Liver (tissue), 9 donors: ENCODE data around the gene MRPL40. TPM values are rescaled to one million over a fixed set of nuclear protein-coding genes. Genes with fewer than 3 reads are reported as not detected.
"Not testable (repeated sequence)": the region's sequence is repeated elsewhere in the genome, so short reads cannot be mapped to it uniquely, and the experiment has no call there.

Experiments used
- DNase-seq: peaks from one replicate; pipeline ENCODE4 v3.0.0-alpha.2; 2017; ENCODE audit warnings: low spot score
- H3K27ac ChIP-seq, 2 donors: one replicate each; pipeline ENCODE4 v1.7.0; 2013; ENCODE audit warnings: inconsistent platforms in 2 of 2, low read length in 2 of 2, control low read depth in 1 of 2, low read depth in 1 of 2, mild to moderate bottlenecking in 1 of 2
- H3K27me3 ChIP-seq, 4 donors: one replicate each; pipeline versions ENCODE4 v1.6.1 to v1.7.0; 2013; ENCODE audit warnings: low read length in 3 of 4, inconsistent platforms in 1 of 4, mild to moderate bottlenecking in 1 of 4, moderate library complexity in 1 of 4; ENCODE audit not compliant: control insufficient read depth in 4 of 4, insufficient read depth in 4 of 4
- H3K36me3 ChIP-seq, 4 donors: one replicate each; pipeline versions ENCODE4 v1.6.1 to v1.7.0; 2013; ENCODE audit warnings: low read length in 3 of 4, mild to moderate bottlenecking in 3 of 4, low read depth in 1 of 4, moderate library complexity in 1 of 4; ENCODE audit not compliant: control insufficient read depth in 4 of 4, insufficient read depth in 3 of 4
- H3K4me1 ChIP-seq, 4 donors: one replicate each; pipeline versions ENCODE4 v1.6.1 to v1.7.0; 2013; ENCODE audit warnings: low read length in 3 of 4, mild to moderate bottlenecking in 3 of 4, moderate library complexity in 1 of 4; ENCODE audit not compliant: control insufficient read depth in 4 of 4, insufficient read depth in 4 of 4
- H3K4me3 ChIP-seq, 3 donors: one replicate each; pipeline versions ENCODE4 v1.6.1 to v1.7.0; 2013; ENCODE audit warnings: low read length in 3 of 3, control low read depth in 1 of 3, low read depth in 1 of 3, mild to moderate bottlenecking in 1 of 3
- H3K9ac ChIP-seq, 2 donors: one replicate each; pipeline ENCODE4 v1.7.0; 2013; ENCODE audit warnings: low read length in 2 of 2, mild to moderate bottlenecking in 2 of 2, moderate library complexity in 2 of 2, control low read depth in 1 of 2, low read depth in 1 of 2
- H3K9me3 ChIP-seq, 4 donors: one replicate each; pipeline versions ENCODE4 v1.6.1 to v1.7.0; 2013; ENCODE audit warnings: low read length in 3 of 4; ENCODE audit not compliant: control insufficient read depth in 4 of 4
- ATF3 ChIP-seq: IDR thresholded peaks from 2 replicates; pipeline ENCODE4 v1.6.1; 2016; ENCODE audit warnings: antibody characterized with exemption
- CTCF ChIP-seq: fragments of 150-350 bp; IDR thresholded peaks from 2 replicates; pipeline ENCODE4 v1.5.1; 2017; ENCODE audit warnings: improper control_type of control experiment, low read depth, low read length; ENCODE audit not compliant: missing input control
- EGR1 ChIP-seq, 2 donors: IDR thresholded peaks; 2 replicates each; pipeline ENCODE4 v1.6.1; 2016 to 2018; ENCODE audit warnings: antibody characterized with exemption in 2 of 2, low read depth in 2 of 2
- FOXA2 ChIP-seq: IDR thresholded peaks from 2 replicates; pipeline ENCODE4 v1.6.1; 2016; ENCODE audit warnings: antibody characterized with exemption
- GABPA ChIP-seq, 2 donors: IDR thresholded peaks in 1 of 2; conservative IDR thresholded peaks in 1 of 2; 2 replicates each; pipeline ENCODE4 v1.6.1; 2016; ENCODE audit warnings: antibody characterized with exemption in 2 of 2, mild to moderate bottlenecking in 1 of 2, moderate library complexity in 1 of 2
- JUND ChIP-seq, 2 donors: IDR thresholded peaks; 2 replicates each; pipeline ENCODE4 v1.6.1; 2016; ENCODE audit warnings: antibody characterized with exemption in 2 of 2
- MAX ChIP-seq: IDR thresholded peaks from 2 replicates; pipeline ENCODE4 v1.6.1; 2016; ENCODE audit warnings: antibody characterized with exemption
- REST ChIP-seq: IDR thresholded peaks from 2 replicates; pipeline ENCODE4 v1.6.1; 2016; ENCODE audit warnings: antibody characterized with exemption, mild to moderate bottlenecking
- RXRA ChIP-seq, 2 donors: IDR thresholded peaks; 2 replicates each; pipeline ENCODE4 v1.6.1; 2017 to 2018; ENCODE audit warnings: antibody characterized with exemption in 2 of 2, mild to moderate bottlenecking in 1 of 2
- TAF1 ChIP-seq: conservative IDR thresholded peaks from 2 replicates; pipeline ENCODE4 v1.6.1; 2016; ENCODE audit warnings: antibody characterized with exemption, mild to moderate bottlenecking
- YY1 ChIP-seq: IDR thresholded peaks from 2 replicates; pipeline ENCODE4 v1.6.1; 2016; ENCODE audit warnings: antibody characterized with exemption, mild to moderate bottlenecking
- ZBTB33 ChIP-seq: IDR thresholded peaks from 2 replicates; pipeline ENCODE4 v1.6.1; 2016; ENCODE audit warnings: antibody characterized with exemption
- WGBS: extraction: QIAGEN DNeasy Blood & Tissue Kit; methylation state at CpG from one replicate; pipeline ENCODE4 v1.1.7; 2013; 5-methylcytosine and 5-hydroxymethylcytosine counted together
- polyA plus RNA-seq, 2 donors: library from polyadenylated mRNA; stranded (reverse) in 1 of 2; unstranded in 1 of 2; fragments of 200-250 nt in 1 of 2; fragments of >200 nt in 1 of 2; fragmentation: Nextera tagmentation in 1 of 2; extraction: Ambion mirVana in 1 of 2; gene quantifications; one replicate each; pipeline versions ENCODE4 v1.2.1 to v1.2.3, GENCODE V29; 2013 to 2015
- total RNA-seq, 2 donors: library from RNA; depleted of rRNA; stranded (reverse); fragments of >200 nt; gene quantifications; one replicate each; pipeline ENCODE4 v1.2.3, GENCODE V29; 2014
- donor health status: healthy.
- donor health status: healthy.
- donor health status: healthy.
- donor health status: healthy.
- donor health status: healthy.

MRPL40 gene
- total and polyA plus RNA-seq, 4 donors, result 11.3 to 52.0 (median 27.7) TPM

GRCh38 chr22:19442166-19442565 is 9.8 kb downstream of the MRPL40 start:
- Histone ChIP-seq H3K4me1 (peaks cover 0 to 17% (median 7%) of the 10 kb centered on the region in 4 donors), H3K27ac (no peak overlapping the region), H3K4me3 (no peak overlapping the region), H3K36me3 (peaks cover 0 to 13% (median 4%) of the 10 kb centered on the region in 4 donors), H3K9me3 (no peaks in the 10 kb centered on the region), H3K27me3 (no peaks in the 10 kb centered on the region), H3K9ac (no peak overlapping the region)
- TF ChIP-seq FOXA2, result no peak
- no peak for TF ChIP-seq JUND (IDR thresholded peaks at IDR 0.05)
- no peak for TF ChIP-seq ZBTB33
- TF ChIP-seq ATF3, result no peak
- no peak for TF ChIP-seq REST
- TF ChIP-seq GABPA (IDR thresholded peaks at IDR 0.05 in 1 of 2, conservative IDR thresholded peaks at IDR 0.05 in 1 of 2), result no peak
- TF ChIP-seq RXRA (IDR thresholded peaks at IDR 0.05), result no peak
- no peak for TF ChIP-seq TAF1
- no peak for TF ChIP-seq CTCF
- TF ChIP-seq EGR1 (IDR thresholded peaks at IDR 0.05; ENCODE audit: low read depth in 2 of 2), result no peak
- no peak for DNase-seq
- 96% methylated on average over 2 of the region's 2 CpGs for WGBS

GRCh38 chr22:19443544-19444211 is 11.3 kb downstream of the MRPL40 start:
- 82% methylated on average over 7 of the region's 7 CpGs for WGBS
- Histone ChIP-seq H3K4me1 (peaks cover 4 to 23% (median 12%) of the 10 kb centered on the region in 4 donors), H3K4me3 (no peak overlapping the region), H3K27me3 (no peaks in the 10 kb centered on the region), H3K9ac (no peak overlapping the region), H3K27ac (no peak overlapping the region), H3K9me3 (no peaks in the 10 kb centered on the region), H3K36me3 (peaks cover 0 to 13% (median 4%) of the 10 kb centered on the region in 4 donors)
- TF ChIP-seq REST (no peak), MAX (no peak), ATF3 (no peak), YY1 (no peak), TAF1 (no peak), FOXA2 (no peak), RXRA (IDR thresholded peaks at IDR 0.05) (no peak)
- DNase-seq, result no peak

GRCh38 chr22:19445279-19445982 is 13.1 kb downstream of the MRPL40 start:
- Histone ChIP-seq H3K4me1 (peaks cover 4 to 21% (median 14%) of the 10 kb centered on the region in 4 donors), H3K36me3 (peaks cover 0 to 13% (median 6%) of the 10 kb centered on the region in 4 donors)
- H3K9me3 ChIP-seq, H3K9ac ChIP-seq, H3K4me3 ChIP-seq, H3K27ac ChIP-seq, DNase-seq, H3K27me3 ChIP-seq: not testable (repeated sequence)
- 94% methylated on average over 9 of the region's 9 CpGs for WGBS
